GM10266 (cell line): Measurements from ENCODE around the gene AKR1C1.
"Not testable (repeated sequence)": the region's sequence is repeated elsewhere in the genome, so short reads cannot be mapped to it uniquely, and the experiment has no call there.

Experiments
- DNase-seq: peaks from one replicate; pipeline ENCODE4 v3.0.0; 2012; ENCODE audit errors: extremely low spot score
- CTCF ChIP-seq: IDR thresholded peaks from 2 replicates; pipeline ENCODE4 v1.5.1; 2012; ENCODE audit warnings: mild to moderate bottlenecking, low read depth; ENCODE audit not compliant: control insufficient read depth, insufficient read depth; ENCODE audit errors: missing control alignments

AKR1C1 gene

DNA sequence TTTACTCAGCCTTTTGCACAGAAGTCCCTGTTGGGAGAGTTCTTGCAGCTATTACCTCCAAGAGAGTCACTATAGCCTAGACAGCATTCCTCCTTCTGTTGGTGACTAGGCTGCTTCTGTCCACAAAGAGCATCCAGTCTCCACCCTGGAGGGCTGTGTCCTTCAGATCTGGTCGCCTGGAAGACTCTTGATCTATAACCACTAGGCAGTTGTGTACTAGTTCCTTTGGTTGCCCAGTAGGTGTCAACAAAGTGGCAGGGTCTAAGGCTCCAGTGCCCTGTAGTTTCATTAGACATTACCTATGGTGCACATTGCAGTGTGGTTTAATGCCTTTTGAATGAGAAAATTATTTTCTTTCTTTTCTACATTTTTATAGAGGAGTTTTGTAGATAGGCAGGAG lies 51.7 kb downstream of the AKR1C1 start:
- no peak for DNase-seq
- TF ChIP-seq CTCF = no peak

- TF ChIP-seq CTCF = no peak
- no peak for DNase-seq
These were observed 54.9 kb downstream of the AKR1C1 start for GRCh38 chr10:5018134-5018533.

- not testable (repeated sequence) for DNase-seq
These were observed 55.6 kb downstream of the AKR1C1 start for GRCh38 chr10:5018671-5019277.

- not testable (repeated sequence) for DNase-seq
These were observed 56.8 kb downstream of the AKR1C1 start for GRCh38 chr10:5019770-5020612.

DNA sequence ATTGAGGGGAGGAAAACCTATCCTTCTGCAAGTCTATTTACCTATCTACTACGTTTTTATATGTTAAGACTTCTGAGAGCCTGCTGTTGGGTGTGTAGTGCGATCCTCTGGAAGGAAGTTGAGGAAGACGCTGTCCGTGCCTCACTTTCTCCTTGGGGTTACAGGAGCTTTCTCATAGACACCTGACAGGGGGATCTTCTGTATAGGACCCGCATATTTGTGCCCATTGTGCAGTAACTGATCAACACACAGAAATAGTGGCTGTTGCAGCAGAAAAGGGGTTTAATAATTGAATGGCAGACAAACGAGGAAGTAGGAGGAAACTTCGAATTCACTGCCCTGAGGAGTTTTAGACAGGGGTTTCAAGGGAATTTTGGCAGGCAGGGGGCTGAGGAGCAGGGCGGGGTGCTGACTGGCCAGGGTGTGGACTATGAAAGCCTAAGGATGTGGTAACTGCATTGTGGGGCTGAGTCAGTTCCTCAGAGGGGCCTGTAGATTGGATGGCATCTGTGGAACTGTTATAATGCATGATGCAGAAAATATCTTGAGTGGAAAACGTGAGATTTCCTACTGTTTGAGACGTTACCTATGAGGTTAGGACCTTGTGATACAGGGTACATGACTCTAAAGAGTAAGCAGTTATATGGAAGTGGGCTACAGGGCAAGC lies 58.5 kb downstream of the AKR1C1 start:
- not testable (repeated sequence) for DNase-seq

DNA sequence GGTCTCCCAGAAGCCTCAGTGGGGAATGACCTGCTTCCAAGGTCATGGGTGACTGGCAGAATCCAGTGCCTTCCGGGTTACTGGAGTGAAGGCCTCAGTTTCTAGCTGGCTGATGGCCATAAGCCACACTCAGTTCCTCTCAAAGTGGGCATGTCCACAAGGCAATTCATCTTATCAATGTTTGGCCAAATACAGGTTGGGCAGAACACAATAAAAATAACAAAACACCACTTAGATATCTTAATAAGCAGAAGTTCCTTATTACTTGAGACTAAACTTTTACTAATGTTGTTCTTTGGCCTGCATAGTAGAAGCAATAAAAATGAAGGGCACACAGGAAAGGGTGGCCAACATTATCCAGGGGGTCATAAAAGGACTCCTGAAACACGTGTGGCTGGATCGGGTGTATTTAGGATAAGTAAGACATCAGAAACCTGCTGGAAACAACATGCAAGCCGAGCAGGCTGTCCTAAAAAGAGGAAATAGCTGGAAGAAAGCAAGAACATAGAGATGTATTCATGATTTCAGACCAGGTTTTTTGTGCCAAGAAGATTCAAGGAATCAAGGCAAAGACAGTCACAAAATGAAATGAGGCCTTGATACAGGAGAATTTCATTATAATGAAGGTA lies 60.1 kb downstream of the AKR1C1 start:
- TF ChIP-seq CTCF = no peak
- DNase-seq = no peak

DNA sequence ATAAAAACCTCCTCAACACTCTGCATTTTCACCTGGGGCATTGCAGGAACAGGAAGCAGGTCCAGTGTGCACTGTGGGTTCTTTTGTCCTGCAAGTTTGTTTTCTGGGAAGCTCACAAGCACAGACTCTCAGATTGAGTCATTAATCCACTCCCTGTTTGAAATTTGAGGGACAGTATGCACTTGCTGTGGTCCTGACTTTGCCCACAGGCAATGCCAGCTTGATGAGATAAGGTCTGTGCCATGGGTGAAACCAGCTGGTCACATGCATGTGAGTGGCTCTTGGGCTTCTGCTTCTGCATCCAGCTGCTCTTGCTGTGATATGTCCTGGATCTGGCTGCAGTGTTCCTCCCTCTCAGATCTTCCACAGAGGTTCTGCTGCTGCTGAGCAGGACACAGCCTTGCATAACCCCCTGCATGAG lies 62.3 kb downstream of the AKR1C1 start:
- not testable (repeated sequence) for DNase-seq

DNA sequence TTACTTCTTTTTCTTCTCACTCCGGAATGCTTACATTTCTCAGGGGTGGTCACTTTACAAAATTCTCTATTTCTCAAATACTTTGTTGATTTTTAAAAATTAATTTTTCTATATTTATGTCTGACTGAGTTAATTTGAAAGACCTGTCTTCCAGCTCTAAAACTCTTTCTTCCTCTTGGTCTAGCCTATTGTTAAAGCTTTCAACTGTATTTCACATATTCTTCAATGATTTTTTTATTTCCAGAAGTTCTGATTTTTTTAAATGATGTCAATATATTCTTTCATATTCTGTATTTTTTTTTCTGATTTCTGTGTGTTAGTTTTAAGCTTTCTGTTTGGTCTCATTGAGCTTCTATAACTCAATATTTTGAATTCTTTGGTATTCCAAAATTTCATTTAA lies 67.8 kb downstream of the AKR1C1 start:
- no peak for TF ChIP-seq CTCF
- DNase-seq = no peak

GRCh38 chr10:5031588-5031987 lies 68.4 kb downstream of the AKR1C1 start:
- not testable (repeated sequence) for DNase-seq

DNA sequence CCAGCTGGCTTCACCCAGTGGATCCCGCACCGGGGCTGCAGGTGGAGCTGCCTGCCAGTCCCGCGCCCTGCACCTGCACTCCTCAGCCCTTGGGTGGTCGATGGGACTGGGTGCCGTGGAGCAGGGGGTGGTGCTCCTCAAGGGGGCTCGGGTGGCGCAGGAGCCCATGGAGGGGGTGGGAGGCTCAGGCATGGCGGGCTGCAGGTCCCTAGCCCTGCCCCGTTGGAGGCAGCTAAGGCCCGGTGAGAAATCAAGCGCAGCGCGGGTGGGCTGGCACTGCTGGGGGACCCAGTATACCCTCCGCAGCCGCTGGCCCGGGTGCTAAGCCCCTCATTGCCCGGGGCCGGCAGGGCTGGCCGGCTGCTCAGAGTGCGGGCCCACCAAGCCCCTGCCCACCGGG lies 69.2 kb downstream of the AKR1C1 start:
- not testable (repeated sequence) for DNase-seq
